CD4-positive, alpha-beta T cell treated with Interleukin-4 for 1 hour (primary cell): ENCODE measurements around the gene NEU1.
"Not testable (repeated sequence)": the region's sequence is repeated elsewhere in the genome, so short reads cannot be mapped to it uniquely, and the experiment has no call there.

Experiments
- DNase-seq, 2 donors: peaks; one replicate each; pipeline ENCODE4 v3.0.0-alpha.2; 2020 to 2022

The NEU1 gene

GRCh38 chr6:31871046-31871659, 8.5 kb upstream of the NEU1 start:
- DNase-seq: no peak

GRCh38 chr6:31870385-31870921, 7.8 kb upstream of the NEU1 start:
- no peak for DNase-seq

- no peak for DNase-seq
These were observed 6.7 kb upstream of the NEU1 start for GRCh38 chr6:31869343-31869742.

- not testable (repeated sequence) for DNase-seq
These were observed 6.0 kb upstream of the NEU1 start for GRCh38 chr6:31868658-31868971.

GRCh38 chr6:31865205-31866118, 2.8 kb upstream of the NEU1 start:
- DNase-seq: no peak

- DNase-seq: no peak
These were observed 2.2 kb upstream of the NEU1 start for GRCh38 chr6:31864818-31865204.

- DNase-seq: not testable (repeated sequence)
These were observed 1.5 kb upstream of the NEU1 start for GRCh38 chr6:31864123-31864562.

- no peak for DNase-seq
These were observed 690 bp downstream of the NEU1 start for GRCh38 chr6:31861919-31862343.

GRCh38 chr6:31861150-31861549, 1.5 kb downstream of the NEU1 start:
- no peak for DNase-seq

- no peak for DNase-seq
These were observed 2.3 kb downstream of the NEU1 start for GRCh38 chr6:31860349-31860748.

- DNase-seq: no peak
These were observed 2.7 kb downstream of the NEU1 start for GRCh38 chr6:31859923-31860322.

GRCh38 chr6:31858707-31859106, 3.9 kb downstream of the NEU1 start:
- no peak for DNase-seq

GRCh38 chr6:31857774-31858173, 4.8 kb downstream of the NEU1 start:
- DNase-seq: not testable (repeated sequence)

- DNase-seq: not testable (repeated sequence)
These were observed 10.5 kb downstream of the NEU1 start for GRCh38 chr6:31851980-31852718.

GRCh38 chr6:31851485-31851832, 11.2 kb downstream of the NEU1 start:
- DNase-seq: no peak

GRCh38 chr6:31850765-31851484, 11.7 kb downstream of the NEU1 start:
- no peak for DNase-seq

- no peak for DNase-seq
These were observed 15.2 kb downstream of the NEU1 start for GRCh38 chr6:31847276-31847978.

GRCh38 chr6:31844507-31844906, 18.1 kb downstream of the NEU1 start:
- no peak for DNase-seq

GRCh38 chr6:31842053-31842452, 20.6 kb downstream of the NEU1 start:
- DNase-seq: no peak

- not testable (repeated sequence) for DNase-seq
These were observed 22.9 kb downstream of the NEU1 start for GRCh38 chr6:31839779-31840126.

- DNase-seq: no peak
These were observed 23.7 kb downstream of the NEU1 start for GRCh38 chr6:31838968-31839367.

GRCh38 chr6:31838114-31838553, 24.5 kb downstream of the NEU1 start:
- DNase-seq: not testable (repeated sequence)
